Activated CD4-positive, alpha-beta T cell treated with anti-CD3 and anti-CD28 coated beads for 24 hours (primary cell): ENCODE results near the gene ZNF827.

Experiments
- DNase-seq, 2 donors: peaks; one replicate each; pipeline ENCODE4 v3.0.0-alpha.2; 2020; ENCODE audit warnings: low read depth in 2 of 2

Gene ZNF827

DNA sequence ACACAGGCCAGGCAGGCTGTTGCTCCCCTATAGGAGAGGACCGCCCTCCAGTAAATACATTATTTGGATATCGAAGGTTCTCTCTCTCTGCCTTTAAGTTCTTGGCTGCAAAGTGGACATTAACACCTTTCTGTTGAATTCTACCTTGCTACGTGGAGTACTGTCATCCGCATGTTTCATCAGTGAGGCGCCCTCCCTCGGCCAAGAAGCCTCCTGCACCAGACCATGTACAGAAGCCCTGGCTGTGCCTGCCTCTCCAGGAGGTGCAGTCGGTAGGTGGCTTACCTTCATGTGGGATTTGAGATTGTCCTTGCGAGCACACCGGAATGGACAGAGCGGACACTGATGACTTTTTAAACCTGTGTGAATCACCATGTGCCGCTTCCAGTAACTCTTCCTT lies 46.7 kb downstream of the ZNF827 start:
- no peak for DNase-seq

DNA sequence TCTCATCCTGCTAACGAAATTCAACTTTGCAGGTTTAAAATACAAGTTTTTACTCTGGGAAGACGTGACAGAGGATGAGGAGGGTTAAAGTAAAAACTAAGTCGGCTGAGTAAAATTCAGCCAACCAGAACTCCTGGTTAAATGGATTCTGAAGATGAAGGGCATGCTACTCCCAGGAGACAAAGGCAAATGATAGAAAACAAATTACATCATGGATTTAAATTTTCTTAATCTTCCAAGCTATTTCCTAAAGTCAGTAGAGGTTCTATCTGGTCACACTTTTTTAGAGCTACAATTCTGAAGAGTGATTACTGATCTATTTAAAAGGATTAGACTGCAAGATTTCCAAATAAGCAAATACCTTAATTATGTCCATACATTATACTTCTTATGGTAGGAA lies 47.9 kb downstream of the ZNF827 start:
- DNase-seq: no peak

DNA sequence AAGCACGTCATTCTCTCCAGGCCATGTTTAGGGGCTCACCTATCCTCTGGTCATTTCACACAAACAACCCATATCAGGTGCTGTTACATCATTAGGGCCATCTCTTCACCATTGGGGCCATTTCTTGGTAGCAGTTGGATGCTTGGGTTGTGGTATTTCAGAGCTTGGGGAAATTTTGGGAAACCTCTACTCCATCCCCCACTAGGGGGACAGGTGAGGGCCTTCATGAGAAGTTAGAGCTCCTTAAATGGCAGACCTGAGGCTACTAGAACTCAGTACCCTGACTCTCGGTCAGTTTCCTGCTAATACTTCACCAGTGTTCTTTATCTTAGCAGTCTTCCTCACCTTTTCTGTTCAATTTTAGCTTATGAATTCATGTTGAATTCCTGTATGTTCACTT lies 50.2 kb downstream of the ZNF827 start:
- DNase-seq: no peak

DNA sequence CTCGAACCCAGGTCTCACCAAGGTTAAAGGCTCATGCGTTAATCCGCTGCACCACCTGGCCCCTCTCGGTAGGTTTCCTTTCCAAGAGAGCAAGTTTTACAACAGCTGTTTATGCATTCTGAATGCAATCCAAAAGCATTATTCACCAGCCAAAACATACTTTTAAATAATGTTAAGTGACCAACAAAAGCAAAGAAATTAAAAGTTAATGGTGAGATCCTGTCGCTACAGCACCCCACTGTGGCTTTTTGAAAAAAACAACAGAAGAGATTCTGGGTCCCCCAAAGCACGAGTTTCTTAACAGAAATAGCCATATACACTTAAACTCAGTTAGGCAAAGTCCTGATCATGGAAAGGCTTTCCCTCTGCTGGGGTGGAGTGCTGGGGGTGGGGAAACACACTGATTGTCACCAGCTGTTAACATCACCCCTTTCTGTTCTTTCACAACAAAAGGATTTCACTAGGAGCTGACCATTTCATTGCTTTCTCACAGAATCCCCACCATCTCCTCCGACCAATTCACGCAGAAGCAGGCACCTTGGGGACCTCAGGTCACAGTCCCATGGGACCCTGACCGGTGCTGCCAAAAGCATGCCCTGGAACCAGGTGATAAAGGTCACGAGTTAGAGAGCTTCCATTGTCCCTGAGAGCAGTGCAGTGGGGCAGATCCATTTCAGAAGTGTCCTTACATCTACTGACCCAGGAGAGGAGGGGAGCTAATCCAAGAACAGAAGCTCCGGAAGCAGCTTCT lies 51.2 kb downstream of the ZNF827 start:
- no peak for DNase-seq

DNA sequence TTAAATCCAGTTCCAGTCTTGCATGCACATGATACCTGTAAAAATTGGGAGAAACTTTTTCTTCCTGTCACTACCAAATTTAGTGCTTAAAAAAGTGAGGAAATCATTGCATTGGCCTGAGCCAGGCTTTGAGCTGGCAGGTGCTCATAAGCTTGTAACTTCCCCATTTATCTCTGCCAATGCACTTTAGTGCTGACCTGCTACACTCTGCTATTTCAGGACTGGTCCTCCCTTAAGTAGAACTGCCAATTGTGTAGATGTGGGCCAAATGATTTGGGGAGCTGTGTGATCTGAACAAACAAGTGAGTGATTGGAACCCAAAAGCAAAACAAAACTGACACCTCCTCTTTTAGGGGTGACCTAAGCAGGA lies 51.8 kb downstream of the ZNF827 start:
- DNase-seq: no peak

DNA sequence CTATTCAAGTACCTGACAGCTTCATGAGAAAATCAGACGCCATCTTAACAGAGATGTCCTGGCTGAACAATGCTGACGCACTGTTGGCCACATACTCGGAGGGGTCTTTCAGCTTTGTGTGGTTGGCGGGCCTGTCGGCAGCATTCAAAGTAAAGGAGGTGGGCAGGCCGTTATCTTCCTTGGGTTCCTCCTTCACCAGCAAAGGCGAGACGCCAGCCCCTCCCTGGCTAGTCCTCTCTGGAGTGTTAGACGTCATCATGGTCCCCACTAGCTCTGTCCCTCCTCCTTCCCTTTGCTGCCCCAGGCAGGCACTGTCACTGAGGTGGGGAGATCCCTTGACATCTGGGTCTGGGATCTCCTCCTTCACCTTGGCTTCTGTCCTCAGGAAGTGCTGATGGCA lies 53.0 kb downstream of the ZNF827 start:
- no peak for DNase-seq

DNA sequence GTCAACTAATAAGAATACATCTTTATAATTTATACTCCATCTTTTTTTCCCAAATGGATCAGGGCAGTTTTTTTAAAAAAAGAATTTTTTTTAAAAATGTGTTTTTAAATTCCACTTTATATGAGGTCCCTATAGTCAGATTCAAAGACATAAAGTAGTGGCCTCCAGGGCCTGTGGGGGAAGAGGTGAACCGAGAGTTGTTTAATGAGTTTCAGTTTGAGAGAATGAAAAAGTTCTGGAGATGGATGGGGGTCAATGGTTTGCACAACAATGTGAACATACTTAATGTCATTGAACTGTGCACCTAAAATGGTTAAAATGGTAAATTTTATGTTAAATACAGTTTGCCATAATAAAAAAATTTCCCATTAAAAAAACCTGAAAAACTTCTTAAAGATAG lies 53.8 kb downstream of the ZNF827 start:
- no peak for DNase-seq

DNA sequence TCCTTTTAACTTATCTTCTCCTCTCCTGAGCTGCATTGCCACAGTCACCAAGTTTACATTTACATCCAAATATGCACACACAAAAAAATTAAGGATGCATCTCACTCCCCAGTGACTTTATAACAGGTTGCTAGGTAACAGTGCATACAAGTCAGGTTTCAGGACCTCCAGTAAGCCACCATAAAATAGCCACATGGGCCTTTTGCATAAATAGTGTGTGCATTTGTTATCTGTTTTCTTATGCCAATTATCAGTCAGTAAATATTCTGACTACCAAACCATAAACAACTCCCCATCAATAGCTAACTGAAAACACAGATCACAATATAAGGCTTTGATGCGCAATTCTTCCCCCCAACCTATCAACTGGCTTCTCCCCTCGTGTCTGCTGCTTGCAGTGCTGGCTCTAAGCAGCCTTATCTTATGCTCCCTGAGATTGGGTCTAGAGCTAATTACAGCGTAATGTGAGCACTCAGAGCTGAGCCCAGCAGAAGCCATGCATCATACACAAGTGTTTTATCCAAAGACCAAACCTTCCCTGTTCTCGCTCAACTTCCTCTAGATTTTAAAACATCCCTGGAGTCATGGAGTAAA lies 55.4 kb downstream of the ZNF827 start:
- DNase-seq: no peak

DNA sequence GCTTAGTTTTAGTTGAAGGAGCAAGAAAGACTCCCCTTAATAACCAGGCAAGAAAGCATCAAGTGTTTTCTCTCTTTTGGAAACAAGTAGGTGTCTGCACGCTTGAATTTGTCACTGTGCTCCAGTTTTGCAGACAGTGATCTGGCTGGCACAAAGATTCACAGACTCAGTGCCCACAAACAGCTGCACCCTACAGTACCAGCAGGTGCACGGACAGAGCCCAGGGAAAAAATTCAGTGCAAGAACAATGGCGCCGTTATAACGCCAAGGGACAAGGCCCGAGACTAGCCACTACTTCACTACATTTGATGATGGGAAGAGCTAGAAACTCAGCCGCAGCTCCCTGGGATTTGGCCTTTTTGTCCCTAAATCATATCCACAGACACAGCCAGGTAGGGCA lies 56.0 kb downstream of the ZNF827 start:
- DNase-seq: no peak

DNA sequence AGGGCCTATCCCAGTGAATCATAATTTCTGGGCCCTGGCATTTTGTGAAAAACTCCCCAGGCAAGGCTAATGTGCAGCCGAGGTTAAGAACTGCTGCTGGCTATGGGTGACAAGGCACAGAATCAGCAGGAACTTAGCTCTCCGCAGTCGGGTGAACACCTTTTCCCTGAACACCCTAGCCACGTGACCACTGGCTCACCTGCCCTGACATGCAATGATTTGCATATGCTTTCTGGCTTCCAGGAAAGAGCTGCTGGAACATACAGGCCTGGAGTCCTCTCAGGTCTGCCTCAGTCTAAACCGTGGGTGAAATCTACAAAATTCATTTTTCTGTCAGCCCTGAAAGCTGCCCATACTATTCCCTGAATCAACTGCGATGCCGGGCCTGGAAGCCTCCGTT lies 56.6 kb downstream of the ZNF827 start:
- no peak for DNase-seq

DNA sequence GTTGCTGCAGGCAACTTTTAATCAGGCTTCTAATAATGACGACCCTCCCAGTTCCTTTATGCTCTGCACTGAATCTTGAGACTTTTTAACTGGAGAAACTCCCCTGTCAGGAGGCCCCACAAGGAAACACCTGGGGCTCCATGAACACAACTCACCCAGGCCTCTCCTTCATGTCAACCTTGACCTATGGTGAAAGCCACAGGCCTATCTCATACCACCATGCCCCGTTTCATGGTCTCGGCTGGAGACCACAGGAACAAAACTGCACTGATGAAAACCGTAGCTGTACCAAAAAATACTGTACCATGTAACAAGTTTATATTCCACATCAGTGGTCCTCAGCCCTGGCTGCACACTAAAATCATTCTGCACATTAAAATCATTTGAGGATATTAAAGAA lies 57.0 kb downstream of the ZNF827 start:
- no peak for DNase-seq

DNA sequence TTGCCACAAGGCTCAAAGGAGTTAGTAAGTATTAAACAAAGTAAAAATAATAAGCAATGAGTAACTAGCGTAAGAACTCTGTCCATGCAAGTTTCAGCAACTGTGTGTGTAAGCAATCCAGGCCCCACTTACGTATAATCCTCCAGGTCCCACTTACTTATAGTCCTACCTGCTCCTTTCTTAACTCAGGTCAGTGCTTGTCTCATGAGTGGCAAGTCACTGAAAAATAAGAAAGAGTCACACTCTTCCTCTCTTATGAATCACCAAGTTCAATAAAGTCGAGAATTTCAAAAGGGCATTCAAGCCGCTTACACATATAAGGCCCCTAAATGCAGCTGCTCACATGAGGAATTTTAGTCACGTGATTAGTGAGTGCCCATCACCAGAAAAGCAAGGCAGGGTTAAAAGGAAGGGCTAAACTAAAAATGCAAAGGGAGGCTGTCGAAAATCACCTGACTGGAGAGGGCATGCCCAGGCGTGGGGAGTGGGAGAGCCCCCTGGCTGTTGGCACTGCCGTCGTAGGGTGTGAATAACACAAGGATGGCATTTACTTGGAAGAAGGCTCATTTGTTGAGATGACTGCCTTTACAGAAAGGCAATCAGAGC lies 58.2 kb downstream of the ZNF827 start:
- no peak for DNase-seq

DNA sequence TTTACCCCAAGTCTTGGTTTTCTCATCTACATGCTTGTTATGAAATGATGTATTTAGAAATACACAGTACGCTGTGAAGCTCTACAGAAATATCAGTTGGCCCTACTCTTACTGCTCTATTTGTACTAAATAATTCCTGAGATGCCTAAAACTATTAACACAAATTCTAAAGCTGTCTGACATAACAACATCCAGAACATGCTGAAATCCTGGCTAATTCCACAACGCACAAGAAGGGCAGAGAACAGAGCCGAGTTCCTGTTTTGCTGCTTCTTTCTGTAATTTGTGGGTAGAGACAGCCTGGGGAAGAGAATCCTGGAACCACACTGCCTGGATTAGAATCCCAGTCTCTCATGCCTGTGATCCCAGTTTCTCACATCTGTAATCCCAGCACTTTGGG lies 59.0 kb downstream of the ZNF827 start:
- DNase-seq: no peak

DNA sequence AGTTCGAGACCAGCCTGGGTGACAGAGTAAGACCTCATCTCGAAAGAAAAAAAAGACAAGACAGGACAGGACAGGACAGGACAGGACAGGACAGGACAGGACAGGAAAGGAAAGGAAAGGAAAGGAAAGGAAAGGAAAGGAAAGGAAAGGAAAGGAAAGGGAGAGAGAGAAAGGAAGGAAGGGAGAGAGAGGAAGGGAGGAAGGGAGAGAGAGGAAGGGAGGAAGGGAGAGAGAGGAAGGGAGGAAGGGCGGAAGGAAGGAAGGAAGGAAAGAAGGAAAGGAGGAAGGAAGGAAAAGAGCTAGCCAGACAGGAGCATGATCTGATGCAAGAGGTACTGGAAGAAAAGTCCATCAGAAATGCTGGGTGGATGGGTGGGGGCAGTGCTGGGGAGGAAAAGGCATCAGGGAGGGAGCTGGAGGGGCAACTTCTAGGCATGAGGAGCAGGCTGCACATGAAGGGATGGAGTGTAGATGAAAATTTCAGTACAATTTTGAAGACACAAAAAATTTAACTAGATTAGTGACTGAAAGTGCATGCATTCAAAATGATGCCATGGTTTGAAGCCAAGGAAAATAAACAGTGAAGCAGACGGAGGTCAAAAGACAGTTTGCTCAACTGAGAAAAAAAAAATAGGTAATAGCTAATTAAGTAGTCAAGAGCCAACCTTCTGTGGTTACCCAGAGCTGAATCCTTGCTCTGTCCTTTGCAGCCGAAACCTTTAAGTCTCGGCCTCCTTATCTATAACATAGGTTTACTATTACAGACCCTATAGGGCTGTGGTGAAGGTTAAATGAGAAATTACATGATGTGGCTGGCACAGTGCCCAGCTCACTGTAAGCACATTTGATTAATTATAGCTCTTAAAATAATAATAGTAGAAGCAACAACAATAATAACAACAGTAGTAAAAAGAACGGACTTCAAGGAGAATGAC lies 59.9 kb downstream of the ZNF827 start:
- DNase-seq: no peak

DNA sequence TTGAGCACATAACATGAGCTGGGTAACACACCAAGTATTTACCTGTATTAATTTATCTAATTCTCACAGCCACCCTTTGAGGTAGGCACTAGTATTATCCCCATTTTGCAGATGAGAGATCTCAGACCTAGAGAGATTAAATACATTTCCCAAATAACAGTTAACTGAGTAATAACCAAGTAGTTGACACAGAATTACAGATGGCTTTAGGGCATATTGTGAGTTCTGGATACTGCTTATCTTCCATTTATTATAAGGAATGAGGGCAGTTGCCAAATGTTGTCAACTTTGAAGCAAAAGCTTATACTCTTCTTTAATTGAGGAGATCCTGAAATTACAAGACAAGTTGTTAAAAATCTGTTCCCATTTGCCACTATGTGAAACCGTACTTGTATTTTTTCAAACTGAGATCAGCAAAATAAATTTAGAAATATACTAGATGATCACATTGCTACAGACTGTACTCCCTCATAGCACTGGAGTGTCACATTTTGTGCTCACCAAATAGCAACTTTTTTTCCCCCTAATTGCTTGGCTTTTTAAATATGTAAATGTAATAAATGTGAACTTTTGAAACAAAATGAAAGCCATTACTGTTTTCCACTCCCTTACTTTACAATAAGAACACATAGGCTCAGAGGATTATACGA lies 62.0 kb downstream of the ZNF827 start:
- DNase-seq: no peak

DNA sequence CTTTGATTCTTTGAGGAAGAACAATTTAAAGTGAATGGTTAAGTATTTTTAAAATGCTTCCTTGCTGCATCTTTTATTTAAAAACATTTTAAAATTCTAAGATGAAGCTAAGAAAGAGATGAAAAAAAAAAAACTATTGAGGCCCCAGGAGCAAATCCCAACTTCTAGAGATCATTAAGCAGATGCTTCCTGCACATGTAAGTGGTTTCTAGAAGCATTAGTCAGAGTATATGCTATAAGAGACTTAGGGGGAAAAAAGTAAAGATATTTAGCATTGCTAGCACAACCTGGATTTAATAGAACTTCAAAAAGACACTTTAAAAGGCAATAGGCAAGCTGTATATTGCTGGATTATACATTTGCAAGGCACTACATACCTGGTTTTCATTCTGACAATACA lies 64.7 kb downstream of the ZNF827 start:
- no peak for DNase-seq

DNA sequence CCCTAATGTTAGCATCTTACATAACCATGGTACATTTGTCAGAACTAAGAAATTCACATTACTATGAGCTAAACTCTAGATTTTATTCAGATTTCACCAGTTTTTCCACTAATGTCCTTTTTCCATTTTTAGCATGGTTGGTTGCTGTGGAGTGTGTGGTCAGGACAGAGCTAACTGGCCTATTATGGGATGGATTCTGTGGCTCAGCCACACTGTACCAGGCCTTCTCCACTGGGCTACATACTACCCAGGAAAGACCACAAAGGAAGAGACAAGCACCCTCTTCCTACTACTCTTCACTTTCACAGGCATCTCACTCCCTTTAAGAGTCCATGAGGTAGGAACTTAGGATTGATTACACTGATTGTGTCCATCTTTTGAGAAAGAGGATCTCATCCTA lies 67.4 kb downstream of the ZNF827 start:
- no peak for DNase-seq

DNA sequence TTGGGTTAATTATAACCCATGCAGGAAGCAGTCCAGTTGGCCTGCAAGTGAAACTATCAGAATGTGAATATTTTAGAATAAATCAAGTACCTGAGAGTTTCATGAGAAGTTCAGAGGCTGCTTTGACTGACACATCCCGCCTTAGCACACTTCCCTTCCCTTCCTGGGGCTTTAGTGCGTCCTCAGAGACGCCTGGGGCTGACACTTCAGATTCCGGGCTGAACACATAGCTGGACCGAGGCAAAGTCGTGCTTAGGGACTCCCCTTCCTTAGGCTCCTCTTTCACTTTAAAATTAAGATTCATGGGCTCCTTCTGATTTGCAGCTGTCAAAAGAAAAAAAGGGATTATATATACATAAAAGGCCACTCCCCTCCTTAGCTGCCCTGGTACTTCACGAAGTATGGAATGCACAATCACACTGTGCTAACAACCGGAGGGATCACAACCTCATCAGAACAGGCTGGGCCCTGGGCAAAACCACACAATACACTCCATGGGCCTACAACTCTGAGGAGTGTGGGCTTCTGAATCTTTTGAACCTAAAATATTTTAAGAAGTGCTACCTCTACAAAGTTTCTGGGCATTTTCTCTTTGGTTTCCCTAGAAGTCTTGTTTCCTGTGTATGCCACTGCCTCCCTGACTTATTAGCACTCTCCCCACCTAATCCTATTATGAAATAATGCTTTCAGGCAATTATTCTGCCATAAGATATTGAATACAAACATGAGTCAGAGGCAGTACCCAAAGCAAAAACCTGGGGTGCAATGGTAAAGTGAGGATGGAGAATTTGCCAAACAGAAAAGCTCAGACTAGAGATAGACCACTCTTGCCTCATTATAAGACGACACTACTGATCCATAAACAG lies 68.2 kb downstream of the ZNF827 start:
- no peak for DNase-seq

DNA sequence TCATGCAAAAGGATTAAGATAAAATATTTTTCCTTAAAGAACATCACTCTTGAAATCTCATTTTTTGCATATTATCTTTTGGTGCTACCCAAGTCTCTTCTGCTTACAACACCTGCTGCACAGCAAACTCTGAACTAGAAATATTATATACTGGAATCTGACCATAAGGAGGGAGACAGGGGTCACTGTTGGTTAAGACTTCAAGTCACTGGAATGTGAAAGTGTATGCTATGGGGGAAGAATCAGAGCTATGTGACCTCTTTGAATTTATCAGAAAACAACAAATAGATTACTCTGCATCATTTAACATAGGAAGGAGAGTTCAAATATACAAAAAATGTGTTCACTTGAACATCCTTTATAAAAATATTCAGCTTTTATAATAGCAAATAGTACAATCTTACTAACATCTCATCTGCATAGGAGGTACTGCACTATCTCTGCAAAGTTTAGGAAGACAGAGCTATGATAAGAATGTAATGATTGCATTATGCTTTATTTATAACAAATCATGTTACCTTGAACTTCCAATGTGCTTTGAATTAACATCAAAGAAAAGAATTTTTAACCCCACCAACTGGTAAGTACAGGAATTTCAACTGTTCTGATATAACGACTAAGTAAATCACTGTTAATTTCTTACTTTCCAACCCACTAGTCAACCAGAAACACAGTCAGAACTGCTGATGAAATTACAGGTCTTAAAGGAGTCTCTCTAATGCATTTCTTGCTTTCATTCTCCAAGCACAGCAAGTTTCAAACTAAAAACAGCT lies 69.8 kb downstream of the ZNF827 start:
- DNase-seq: no peak

DNA sequence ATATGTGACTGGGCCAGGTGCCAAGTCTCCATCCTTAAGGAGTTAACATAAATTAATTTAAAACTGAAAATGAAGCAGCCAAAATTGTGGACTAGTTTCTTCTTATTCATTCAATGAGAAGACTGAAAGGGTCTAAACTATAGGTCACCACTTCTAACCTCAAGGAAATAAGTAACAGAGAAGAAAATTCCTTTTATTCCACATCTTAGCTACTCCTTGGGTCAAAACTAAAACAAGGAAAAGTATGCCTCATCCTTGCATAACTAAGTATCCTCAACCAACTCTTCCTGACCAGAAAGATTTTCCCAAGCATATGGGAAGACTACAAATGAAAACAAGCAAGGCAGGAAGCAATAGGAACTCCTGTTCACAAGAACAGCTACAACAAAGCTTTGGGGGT lies 71.2 kb downstream of the ZNF827 start:
- no peak for DNase-seq
